Globus pallidus (tissue), 1 donor: ENCODE results near the gene KRTAP13-2.
A peak's percentile ranks its signal among the peaks of the same experiment; 100 is the strongest.

ENCODE experiments used
- DNase-seq: peaks from one replicate; pipeline ENCODE4 v3.0.0-alpha.2; 2015; ENCODE audit warnings: low spot score

Gene KRTAP13-2

GRCh38 chr21:30372139-30372770 is at the start of gene KRTAP13-2:
KRTAP13-2 (minus strand) TSS chr21:30372271; CDS start chr21:30372213, 58 bp downstream.
- no peak for DNase-seq

- DNase-seq, result no peak
Measured at GRCh38 chr21:30415993-30416392, 43.9 kb upstream of the KRTAP13-2 start.

- peak; percentile 12 for DNase-seq
Measured at GRCh38 chr21:30408782-30409494, 36.9 kb upstream of the KRTAP13-2 start.

GRCh38 chr21:30395731-30396130 is 23.7 kb upstream of the KRTAP13-2 start, which contains the start of gene KRTAP13-1:
KRTAP13-1 (plus strand) TSS chr21:30396031; CDS start chr21:30396087, 56 bp downstream.
- no peak for DNase-seq

GRCh38 chr21:30391492-30392025 is 19.5 kb upstream of the KRTAP13-2 start:
- no peak for DNase-seq

GRCh38 chr21:30382201-30382600 is 10.1 kb upstream of the KRTAP13-2 start:
- DNase-seq, result no peak

- no peak for DNase-seq
Measured at GRCh38 chr21:30355906-30356305, 16.2 kb downstream of the KRTAP13-2 start.

- no peak for DNase-seq
Measured at GRCh38 chr21:30354308-30355005, 17.6 kb downstream of the KRTAP13-2 start.

GRCh38 chr21:30351534-30351933 is 20.5 kb downstream of the KRTAP13-2 start:
- no peak for DNase-seq

GRCh38 chr21:30349572-30349971 is 22.5 kb downstream of the KRTAP13-2 start:
- no peak for DNase-seq

GRCh38 chr21:30348506-30348905 is 23.6 kb downstream of the KRTAP13-2 start, which contains the start of gene KRTAP23-1:
KRTAP23-1 (minus strand) TSS chr21:30348606; CDS start chr21:30348606, 0 bp downstream.
- no peak for DNase-seq

GRCh38 chr21:30345014-30345413 is 27.1 kb downstream of the KRTAP13-2 start:
- no peak for DNase-seq

GRCh38 chr21:30340714-30341573 is 31.1 kb downstream of the KRTAP13-2 start:
- peak; percentile 23 for DNase-seq

- no peak for DNase-seq
Measured at GRCh38 chr21:30338717-30339116, 33.4 kb downstream of the KRTAP13-2 start.

GRCh38 chr21:30337772-30338171 is 34.3 kb downstream of the KRTAP13-2 start:
- no peak for DNase-seq

GRCh38 chr21:30337276-30337744 is 34.8 kb downstream of the KRTAP13-2 start, which contains the start of gene KRTAP27-1:
KRTAP27-1 (minus strand) TSS chr21:30337694; CDS start chr21:30337668, 26 bp downstream.
- no peak for DNase-seq

- no peak for DNase-seq
Measured at GRCh38 chr21:30336596-30336995, 35.5 kb downstream of the KRTAP13-2 start.

- no peak for DNase-seq
Measured at GRCh38 chr21:30333736-30334135, 38.3 kb downstream of the KRTAP13-2 start.

- DNase-seq, result no peak
Measured at GRCh38 chr21:30332681-30333080, 39.4 kb downstream of the KRTAP13-2 start.

- no peak for DNase-seq
Measured at GRCh38 chr21:30329203-30329875, 42.7 kb downstream of the KRTAP13-2 start.

- no peak for DNase-seq
Measured at GRCh38 chr21:30326390-30326789, 45.7 kb downstream of the KRTAP13-2 start.
